Keratinocyte (primary cell): Measurements from ENCODE around the gene STAC3. TPM values are rescaled to one million over a fixed set of nuclear protein-coding genes. Genes with fewer than 3 reads are reported as not detected.
A peak's percentile ranks its signal among the peaks of the same experiment; 100 is the strongest.

Experiments
- DNase-seq: peaks from one replicate; pipeline ENCODE4 v3.0.0-alpha.2; 2011; ENCODE audit warnings: low read depth, missing footprints, low spot score
- FAIRE-seq: peaks from 2 replicates; lab custom pipeline; 2011; peaks lifted over from hg19 to GRCh38; lab: Jason Lieb, UNC
- H2AFZ ChIP-seq: 2 replicates; pipeline ENCODE4 v1.6.0; 2012; ENCODE audit warnings: low read length, control low read depth, inconsistent platforms; ENCODE audit not compliant: control insufficient read depth
- H3K27ac ChIP-seq: 2 replicates; pipeline ENCODE4 v1.5.1; 2011; ENCODE audit warnings: low read length; ENCODE audit not compliant: control insufficient read depth, insufficient read depth
- H3K27me3 ChIP-seq: 3 replicates; pipeline ENCODE4 v1.6.0; 2011; ENCODE audit warnings: low read length; ENCODE audit not compliant: control insufficient read depth, insufficient read depth; ENCODE audit errors: extremely low read depth
- H3K36me3 ChIP-seq, 2 experiments: 2 replicates in 1 of 2; 3 replicates in 1 of 2; pipeline ENCODE4 v1.5.1; 2011; ENCODE audit warnings: low read length in 2 of 2, mild to moderate bottlenecking in 1 of 2; ENCODE audit not compliant: control insufficient read depth in 2 of 2, insufficient read depth in 2 of 2; ENCODE audit errors: extremely low read depth in 1 of 2
- H3K4me1 ChIP-seq: 3 replicates; pipeline ENCODE4 v1.5.1; 2011; ENCODE audit warnings: low read length; ENCODE audit not compliant: control insufficient read depth, insufficient read depth; ENCODE audit errors: extremely low read depth
- H3K4me2 ChIP-seq: 3 replicates; pipeline ENCODE4 v1.6.0; 2011; ENCODE audit warnings: low read depth, low read length; ENCODE audit not compliant: control insufficient read depth, insufficient read depth; ENCODE audit errors: extremely low read depth
- H3K4me3 ChIP-seq, 3 experiments: fragments of 200-600 bp in 1 of 3; sonication (generic) in 1 of 3; 2 replicates in 2 of 3; 3 replicates in 1 of 3; pipeline ENCODE4 v1.5.1; 2011 to 2016; ENCODE audit warnings: low read length in 3 of 3, mild to moderate bottlenecking in 3 of 3, control low read depth in 2 of 3, inconsistent platforms in 1 of 3, low read depth in 1 of 3, mixed read lengths in 1 of 3, mixed run types in 1 of 3, moderate library complexity in 1 of 3; ENCODE audit not compliant: control insufficient read depth in 2 of 3, insufficient read depth in 2 of 3; ENCODE audit errors: extremely low read depth in 1 of 3
- H3K79me2 ChIP-seq: 2 replicates; pipeline ENCODE4 v1.6.0; 2012; ENCODE audit warnings: low read length; ENCODE audit not compliant: control insufficient read depth, insufficient read depth
- H3K9ac ChIP-seq: 3 replicates; pipeline ENCODE4 v1.6.0; 2011; ENCODE audit warnings: low read length; ENCODE audit not compliant: control insufficient read depth, insufficient read depth; ENCODE audit errors: extremely low read depth
- H3K9me1 ChIP-seq: 3 replicates; pipeline ENCODE4 v1.6.0; 2011; ENCODE audit warnings: low read length; ENCODE audit not compliant: control insufficient read depth, insufficient read depth; ENCODE audit errors: extremely low read depth
- H3K9me3 ChIP-seq: 2 replicates; pipeline ENCODE4 v1.5.1; 2012; ENCODE audit warnings: low read depth, low read length; ENCODE audit not compliant: control insufficient read depth
- H4K20me1 ChIP-seq: 3 replicates; pipeline ENCODE4 v1.6.0; 2011; ENCODE audit warnings: low read length; ENCODE audit not compliant: control insufficient read depth, insufficient read depth; ENCODE audit errors: extremely low read depth
- CTCF ChIP-seq, 3 experiments: IDR thresholded peaks in 1 of 3; conservative IDR thresholded peaks in 1 of 3; optimal IDR thresholded peaks in 1 of 3; 2 replicates in 2 of 3; 3 replicates in 1 of 3; pipeline versions ENCODE3 to v1.5.1; 2011; ENCODE audit warnings: low read length in 3 of 3, mild to moderate bottlenecking in 3 of 3, moderate library complexity in 2 of 3, control low read depth in 1 of 3, inconsistent platforms in 1 of 3; ENCODE audit not compliant: insufficient read depth in 2 of 3; ENCODE audit errors: extremely low read depth in 1 of 3
- EZH2 ChIP-seq: IDR thresholded peaks from one replicate; pipeline ENCODE4 v1.6.1; 2012; ENCODE audit warnings: inconsistent platforms, mild to moderate bottlenecking, low read length, moderate library complexity
- dilution Hi-C: fragments of 300-500 bp; cut with MboI; formaldehyde crosslinking; loops from one replicate; pipeline ENCODE4 v1.7.0; 2020; ENCODE audit warnings: low sequenced_read_pairs; ENCODE audit not compliant: extremely low pct_ligation_motif_present
- polyA plus RNA-seq, 5 experiments: library from polyadenylated mRNA; depleted of rRNA in 3 of 5; stranded (reverse) in 3 of 5; stranded (forward) in 1 of 5; unstranded in 1 of 5; fragments of >200 nt; gene quantifications; 1 replicate in 1 of 5; 2 replicates in 3 of 5; 3 replicates in 1 of 5; pipeline versions ENCODE4 v1.2.1 to v1.2.3, GENCODE V29; 2011 to 2012; ENCODE audit warnings: missing spikeins in 2 of 5, low read depth in 1 of 5, low replicate concordance in 1 of 5

The STAC3 gene
- polyA plus RNA-seq, 1 donor (not counting 4 experiments of a cell fraction or from before 2014, with no cell fraction given), result 0.94 TPM

DNA sequence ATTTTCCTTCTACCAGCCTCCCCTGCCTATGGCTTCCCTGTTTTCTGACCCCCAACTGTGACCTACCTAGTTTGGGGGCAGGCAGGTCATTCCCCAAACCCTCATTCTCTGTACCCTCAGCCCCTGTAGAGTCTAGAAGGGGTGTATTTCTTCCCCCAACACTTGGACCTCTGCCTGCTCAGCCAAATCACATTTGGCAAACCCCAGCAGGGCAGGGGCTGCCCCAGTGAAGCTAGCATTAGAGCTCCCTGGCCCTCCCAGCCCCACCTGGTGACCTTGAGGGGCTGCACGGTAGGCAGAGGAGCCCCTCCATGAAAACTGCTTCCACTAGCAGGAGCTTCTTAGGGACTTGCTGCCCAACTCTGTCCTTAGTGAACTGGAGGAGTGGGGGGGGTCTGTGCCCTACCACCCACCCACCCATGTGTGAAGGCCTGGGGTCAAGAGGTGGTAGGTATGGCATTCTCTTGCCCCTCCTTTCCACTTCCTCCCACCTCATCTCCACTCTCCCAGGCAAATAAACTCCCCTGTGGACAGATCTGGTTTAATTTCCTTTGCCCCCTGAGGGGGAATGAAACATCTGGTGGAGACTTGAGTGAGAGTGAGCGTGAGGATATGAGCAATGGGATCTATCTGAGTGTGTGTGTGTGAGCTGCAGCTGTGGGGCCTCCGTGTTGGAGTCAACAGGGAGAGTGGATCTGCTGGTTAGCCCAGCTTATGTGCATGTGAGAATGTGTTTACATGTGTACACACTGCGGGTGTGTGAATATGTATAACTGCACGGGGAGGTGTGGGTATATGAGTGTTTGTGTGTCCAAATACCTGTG, 32.7 kb downstream of the STAC3 start:
- Histone ChIP-seq H4K20me1 (no peaks in the 10 kb centered on the region), H3K79me2 (no peaks in the 10 kb centered on the region), H3K4me1 (peaks cover 38% of the 10 kb centered on the region), H3K9me3 (no peaks in the 10 kb centered on the region), H3K9me1 (no peaks in the 10 kb centered on the region), H3K27me3 (peaks cover 61% of the 10 kb centered on the region), H3K4me2 (no peak overlapping the region), H2AFZ (no peak overlapping the region), H3K27ac (no peak overlapping the region), H3K4me3 (no peak overlapping the region), H3K36me3 (no peaks in the 10 kb centered on the region), H3K9ac (no peak overlapping the region)
- FAIRE-seq (peak; percentile 20), DNase-seq (no peak)
- TF ChIP-seq CTCF (optimal IDR thresholded peaks at IDR 0.05 in 1 of 3, IDR thresholded peaks at IDR 0.05 in 1 of 3, conservative IDR thresholded peaks at IDR 0.05 in 1 of 3; ENCODE audit: extremely low read depth in 1 of 3, insufficient read depth in 2 of 3, low read length in 3 of 3), result no peak
- peak; percentile 0 for TF ChIP-seq EZH2
- dilution Hi-C loops, result no loop called here

DNA sequence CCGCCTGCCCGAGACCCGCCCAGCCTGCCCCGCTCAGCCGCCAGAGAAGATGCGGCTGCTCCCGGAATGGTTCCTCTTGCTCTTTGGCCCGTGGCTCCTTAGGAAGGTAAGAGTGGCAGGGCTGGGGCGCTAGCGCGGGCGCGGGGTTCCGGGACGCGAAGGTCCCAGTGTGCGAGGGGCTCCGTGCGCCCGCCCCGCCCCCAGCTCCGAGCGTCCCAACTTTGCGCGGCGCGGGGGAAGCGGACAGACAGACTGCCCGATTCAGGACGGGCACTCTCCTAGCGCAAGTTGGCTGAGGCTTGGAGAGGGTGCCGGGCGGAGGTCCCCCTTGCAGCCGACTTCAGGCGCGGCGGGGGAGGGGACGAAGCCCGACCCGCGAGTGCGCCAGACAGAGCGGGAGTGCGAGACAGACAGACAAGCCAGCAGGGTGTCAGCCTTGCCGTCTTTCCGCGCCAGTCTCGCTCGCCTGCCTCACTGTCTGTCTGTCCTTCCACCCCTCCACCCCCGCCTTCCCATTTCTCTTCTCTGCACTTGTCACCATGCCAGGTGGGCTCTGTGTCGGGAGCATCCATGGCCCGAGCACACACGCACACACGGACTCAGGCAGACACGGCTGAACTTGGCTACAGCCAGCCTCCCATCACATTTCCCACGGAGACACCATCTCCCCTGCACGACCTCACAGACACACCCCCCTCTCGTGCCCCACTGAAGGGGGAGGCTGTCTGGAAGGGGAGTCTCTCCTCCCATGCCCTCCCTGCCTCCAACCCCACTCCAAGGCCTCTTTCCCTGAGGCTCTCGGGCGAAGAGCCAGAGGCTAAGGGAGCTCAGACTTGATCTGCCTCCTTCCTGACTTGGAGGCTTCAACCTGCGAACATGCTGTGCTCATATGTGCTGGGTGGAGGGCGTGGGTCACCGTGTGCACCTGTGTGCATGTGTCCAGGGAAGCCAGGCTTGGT, 33.8 kb downstream of the STAC3 start:
- DNase-seq, result no peak
- dilution Hi-C loops, result no loop called here
- FAIRE-seq, result no peak
- peaks cover 38% of the 10 kb centered on the region for H3K4me1 ChIP-seq
- no peaks in the 10 kb centered on the region for H3K9me1 ChIP-seq
- no peaks in the 10 kb centered on the region for H4K20me1 ChIP-seq
- TF ChIP-seq CTCF (optimal IDR thresholded peaks at IDR 0.05 in 1 of 3, IDR thresholded peaks at IDR 0.05 in 1 of 3, conservative IDR thresholded peaks at IDR 0.05 in 1 of 3; ENCODE audit: extremely low read depth in 1 of 3, insufficient read depth in 2 of 3, low read length in 3 of 3), result no peak
- peak; percentile 58 for TF ChIP-seq EZH2
- no peaks in the 10 kb centered on the region for H3K9me3 ChIP-seq
- peak overlapping the region; percentile 47 for H3K9ac ChIP-seq
- peaks cover 0 to 2% of the 10 kb centered on the region in 2 experiments for H3K36me3 ChIP-seq
- no peaks in the 10 kb centered on the region for H3K79me2 ChIP-seq
- no peak overlapping the region for H3K27ac ChIP-seq
- H3K4me2 ChIP-seq, result peak overlapping the region; percentile 89
- H2AFZ ChIP-seq, result peak overlapping the region; percentile 56
- peaks cover 61% of the 10 kb centered on the region for H3K27me3 ChIP-seq
- H3K4me3 ChIP-seq, result peak overlapping the region; percentile 46 to 73 (median 65)
